ENCODE data around the gene H3-3A. TPM values are rescaled to one million over a fixed set of nuclear protein-coding genes. Genes with fewer than 3 reads are reported as not detected.
A peak's percentile ranks its signal among the peaks of the same experiment; 100 is the strongest.

The H3-3A gene
- polyA plus RNA-seq, 1 of the 3 experiments (the other 2 are of a cell fraction), result 315 TPM

- peak overlapping the region; percentile 98; the same call in 1 of the 2 replicates for H3K4me2 ChIP-seq
- no peaks in the 10 kb centered on the region for H3K9me2 ChIP-seq
- H3K9me3 ChIP-seq, result no peaks in the 10 kb centered on the region
- DNase-seq, result no peak
- peaks cover 15 to 22% of the 10 kb centered on the region in 2 experiments; a peak in 3 of 4 replicates for H3K4me1 ChIP-seq (ENCODE audit: control insufficient read depth in 1 of 2, insufficient read depth in 2 of 2, low read depth in 1 of 2, low read length in 1 of 2)
- CTCF ChIA-PET, result interaction anchor here (0.7 to 5.7 kb wide), 8 partner anchors 11 to 224 kb away, joined by 3 to 38 read pairs (median 9); no protein-coding TSS in a partner anchor
- POLR2A ChIA-PET, result interaction anchor here (0.6 to 2.8 kb wide), 7 partner anchors 9 to 47 kb away, joined by 3 to 30 read pairs (median 3); partner anchors contain the start of gene H3-3A
- H2AFZ ChIP-seq (ENCODE audit: low read depth), result peak overlapping the region; percentile 95
- H3K27me3 ChIP-seq (ENCODE audit: insufficient read depth), result no peaks in the 10 kb centered on the region
- peak overlapping the region; percentile 58 to 70 for H3K4me3 ChIP-seq (ENCODE audit: low read depth in 2 of 2, low read length in 1 of 2)
- WGBS (ENCODE audit: low lambda C conversion rate), result 64% methylated on average over 15 of the region's 23 CpGs
- peak overlapping the region; percentile 26; the same call in 1 of the 2 replicates for H3K9ac ChIP-seq
- no peaks in the 10 kb centered on the region for H3K36me3 ChIP-seq (replicated peaks in 1 of 2; ENCODE audit: control insufficient read depth in 1 of 2, insufficient read depth in 2 of 2, low read length in 1 of 2)
- no peak for TF ChIP-seq YY1 (IDR thresholded peaks at IDR 0.05; ENCODE audit: low read depth)
- no peak for TF ChIP-seq PBX3 (IDR thresholded peaks at IDR 0.05)
- no peak for TF ChIP-seq FOXJ3 (CRISPR knock-in tag; IDR thresholded peaks at IDR 0.05)
- no peak for TF ChIP-seq FOSL2 (IDR thresholded peaks at IDR 0.05; ENCODE audit: borderline replicate concordance, low read depth)
- TF ChIP-seq POLR2AphosphoS5 (IDR thresholded peaks at IDR 0.05; ENCODE audit: low read depth, low read length), result no peak
- TF ChIP-seq TCF12 (IDR thresholded peaks at IDR 0.05), result no peak
- no peak for TF ChIP-seq FOXM1 (IDR thresholded peaks at IDR 0.05; ENCODE audit: low read depth)
- no peak for TF ChIP-seq SIN3A (IDR thresholded peaks at IDR 0.05; ENCODE audit: borderline replicate concordance, low read depth, low read length)
- TF ChIP-seq CHD2 (IDR thresholded peaks at IDR 0.05; ENCODE audit: low read length, partially characterized antibody), result no peak
- TF ChIP-seq GABPA (IDR thresholded peaks at IDR 0.05; ENCODE audit: low read depth), result no peak
- no peak for TF ChIP-seq EZH2phosphoT487 (IDR thresholded peaks at IDR 0.05; ENCODE audit: borderline replicate concordance, low read depth)
- TF ChIP-seq MAX (IDR thresholded peaks at IDR 0.05; ENCODE audit: low read depth), result no peak
- no peak for TF ChIP-seq TEAD4 (IDR thresholded peaks at IDR 0.05; ENCODE audit: borderline replicate concordance, insufficient read depth)
- TF ChIP-seq NFIC (IDR thresholded peaks at IDR 0.05; ENCODE audit: borderline replicate concordance), result no peak
- TF ChIP-seq MXI1 (IDR thresholded peaks at IDR 0.05; ENCODE audit: low read depth, low read length), result no peak
- TF ChIP-seq NRF1 (IDR thresholded peaks at IDR 0.05; ENCODE audit: low read depth, low read length), result no peak
- peaks cover 5% of the 10 kb centered on the region for H3F3A ChIP-seq (replicated peaks; ENCODE audit: insufficient read depth)
- peak overlapping the region; percentile 45 to 80; a peak in 3 of 4 replicates for H3K27ac ChIP-seq (ENCODE audit: low read depth in 2 of 2, low read length in 1 of 2)
- no peaks in the 10 kb centered on the region for H3K79me2 ChIP-seq (ENCODE audit: insufficient read depth)
- no peaks in the 10 kb centered on the region for H4K20me1 ChIP-seq (ENCODE audit: insufficient read depth)
Measured at GRCh38 chr1:226108935-226109828, 46.7 kb downstream of the H3-3A start.
